ENCODE measurements around the gene TMPRSS3.

TMPRSS3 gene

GRCh38 chr21:42365770-42366169 lies 30.1 kb downstream of the TMPRSS3 start:
- H3K27me3 ChIP-seq (ENCODE audit: insufficient read depth, low read length, poor library complexity, severe bottlenecking) = no peaks in the 10 kb centered on the region
- H3K36me3 ChIP-seq (ENCODE audit: insufficient read depth, low read length) = no peaks in the 10 kb centered on the region
- H3K9ac ChIP-seq (ENCODE audit: low read depth, low read length, poor library complexity, severe bottlenecking) = no peak overlapping the region
- H4K20me1 ChIP-seq (ENCODE audit: insufficient read depth, low read length, poor library complexity, severe bottlenecking) = no peaks in the 10 kb centered on the region
- no peaks in the 10 kb centered on the region for H3K9me3 ChIP-seq (ENCODE audit: insufficient read depth, low read depth, low read length)
- no peak overlapping the region for H3K4me2 ChIP-seq (ENCODE audit: low read depth, low read length, poor library complexity, severe bottlenecking)
- no peak for TF ChIP-seq CTCF (conservative IDR thresholded peaks at IDR 0.05; ENCODE audit: low read length)
- no peak for TF ChIP-seq EZH2phosphoT487 (IDR thresholded peaks at IDR 0.05; ENCODE audit: borderline replicate concordance)
- no peak overlapping the region for H3K4me3 ChIP-seq (ENCODE audit: low read length, poor library complexity, severe bottlenecking)
- no peaks in the 10 kb centered on the region for H3F3A ChIP-seq (ENCODE audit: low read depth)
- no peak overlapping the region for H2AFZ ChIP-seq (ENCODE audit: low read length)
- H3K79me2 ChIP-seq (ENCODE audit: insufficient read depth, low read length) = no peaks in the 10 kb centered on the region
- no peaks in the 10 kb centered on the region for H3K9me2 ChIP-seq (replicated peaks; ENCODE audit: low read depth, low read length)
- H3K4me1 ChIP-seq (ENCODE audit: insufficient read depth, low read length, poor library complexity, severe bottlenecking) = peaks cover 25% of the 10 kb centered on the region

- H3K9me3 ChIP-seq (ENCODE audit: insufficient read depth, low read depth, low read length) = no peaks in the 10 kb centered on the region
- no peaks in the 10 kb centered on the region for H3K79me2 ChIP-seq (ENCODE audit: insufficient read depth, low read length)
- H3K36me3 ChIP-seq (ENCODE audit: insufficient read depth, low read length) = no peaks in the 10 kb centered on the region
- no peaks in the 10 kb centered on the region for H3F3A ChIP-seq (ENCODE audit: low read depth)
- H3K4me2 ChIP-seq (ENCODE audit: low read depth, low read length, poor library complexity, severe bottlenecking) = no peak overlapping the region
- H2AFZ ChIP-seq (ENCODE audit: low read length) = no peak overlapping the region
- H3K4me3 ChIP-seq (ENCODE audit: low read length, poor library complexity, severe bottlenecking) = no peak overlapping the region
- peaks cover 22% of the 10 kb centered on the region for H3K4me1 ChIP-seq (ENCODE audit: insufficient read depth, low read length, poor library complexity, severe bottlenecking)
- H3K9me2 ChIP-seq (replicated peaks; ENCODE audit: low read depth, low read length) = no peaks in the 10 kb centered on the region
- no peak overlapping the region for H3K9ac ChIP-seq (ENCODE audit: low read depth, low read length, poor library complexity, severe bottlenecking)
- no peaks in the 10 kb centered on the region for H4K20me1 ChIP-seq (ENCODE audit: insufficient read depth, low read length, poor library complexity, severe bottlenecking)
- TF ChIP-seq CTCF (conservative IDR thresholded peaks at IDR 0.05; ENCODE audit: low read length) (no peak), EZH2phosphoT487 (IDR thresholded peaks at IDR 0.05; ENCODE audit: borderline replicate concordance) (no peak)
- H3K27me3 ChIP-seq (ENCODE audit: insufficient read depth, low read length, poor library complexity, severe bottlenecking) = no peaks in the 10 kb centered on the region
Observed at GRCh38 chr21:42364304-42364865, 31.5 kb downstream of the TMPRSS3 start.

- Histone ChIP-seq H3K27me3 (ENCODE audit: insufficient read depth, low read length, poor library complexity, severe bottlenecking) (no peaks in the 10 kb centered on the region), H3K4me3 (ENCODE audit: low read length, poor library complexity, severe bottlenecking) (no peak overlapping the region), H4K20me1 (ENCODE audit: insufficient read depth, low read length, poor library complexity, severe bottlenecking) (no peaks in the 10 kb centered on the region), H3K36me3 (ENCODE audit: insufficient read depth, low read length) (no peaks in the 10 kb centered on the region), H3K79me2 (ENCODE audit: insufficient read depth, low read length) (no peaks in the 10 kb centered on the region), H3K4me1 (ENCODE audit: insufficient read depth, low read length, poor library complexity, severe bottlenecking) (peaks cover 22% of the 10 kb centered on the region), H2AFZ (ENCODE audit: low read length) (no peak overlapping the region), H3F3A (ENCODE audit: low read depth) (no peaks in the 10 kb centered on the region), H3K9ac (ENCODE audit: low read depth, low read length, poor library complexity, severe bottlenecking) (no peak overlapping the region), H3K4me2 (ENCODE audit: low read depth, low read length, poor library complexity, severe bottlenecking) (no peak overlapping the region), H3K9me2 (replicated peaks; ENCODE audit: low read depth, low read length) (no peaks in the 10 kb centered on the region), H3K9me3 (ENCODE audit: insufficient read depth, low read depth, low read length) (no peaks in the 10 kb centered on the region)
- no peak for TF ChIP-seq EZH2phosphoT487 (IDR thresholded peaks at IDR 0.05; ENCODE audit: borderline replicate concordance)
Observed at GRCh38 chr21:42363312-42363711, 32.5 kb downstream of the TMPRSS3 start.

GRCh38 chr21:42362700-42363099 lies 33.2 kb downstream of the TMPRSS3 start:
- H4K20me1 ChIP-seq (ENCODE audit: insufficient read depth, low read length, poor library complexity, severe bottlenecking) = no peaks in the 10 kb centered on the region
- H3K4me2 ChIP-seq (ENCODE audit: low read depth, low read length, poor library complexity, severe bottlenecking) = no peak overlapping the region
- no peaks in the 10 kb centered on the region for H3K36me3 ChIP-seq (ENCODE audit: insufficient read depth, low read length)
- no peaks in the 10 kb centered on the region for H3K27me3 ChIP-seq (ENCODE audit: insufficient read depth, low read length, poor library complexity, severe bottlenecking)
- H3K4me1 ChIP-seq (ENCODE audit: insufficient read depth, low read length, poor library complexity, severe bottlenecking) = peaks cover 21% of the 10 kb centered on the region
- no peak overlapping the region for H3K4me3 ChIP-seq (ENCODE audit: low read length, poor library complexity, severe bottlenecking)
- TF ChIP-seq CTCF (conservative IDR thresholded peaks at IDR 0.05; ENCODE audit: low read length) (no peak), EZH2phosphoT487 (IDR thresholded peaks at IDR 0.05; ENCODE audit: borderline replicate concordance) (no peak)
- no peak overlapping the region for H2AFZ ChIP-seq (ENCODE audit: low read length)
- no peaks in the 10 kb centered on the region for H3K79me2 ChIP-seq (ENCODE audit: insufficient read depth, low read length)
- H3K9ac ChIP-seq (ENCODE audit: low read depth, low read length, poor library complexity, severe bottlenecking) = no peak overlapping the region
- no peaks in the 10 kb centered on the region for H3F3A ChIP-seq (ENCODE audit: low read depth)
- no peaks in the 10 kb centered on the region for H3K9me2 ChIP-seq (replicated peaks; ENCODE audit: low read depth, low read length)
- H3K9me3 ChIP-seq (ENCODE audit: insufficient read depth, low read depth, low read length) = no peaks in the 10 kb centered on the region
